Measurements from ENCODE around the gene COL5A1. TPM values are rescaled to one million over a fixed set of nuclear protein-coding genes. Genes with fewer than 3 reads are reported as not detected.

Gene COL5A1
- total RNA-seq, 1 experiment from 2014 or later, result 9.5 TPM

- Histone ChIP-seq H3K4ac (ENCODE audit: low read depth, low read length) (no peak overlapping the region), H3K4me1 (ENCODE audit: insufficient read depth, low read length) (no peaks in the 10 kb centered on the region; the same call in 1 of the 2 replicates), H2AFZ (ENCODE audit: low read length) (no peak overlapping the region), H3K9me3 (ENCODE audit: control insufficient read depth, low read depth, low read length) (no peaks in the 10 kb centered on the region), H4K20me1 (ENCODE audit: control insufficient read depth, insufficient read depth, insufficient read length) (no peaks in the 10 kb centered on the region), H3K23ac (ENCODE audit: insufficient read length, low read depth, low read length) (no peak overlapping the region), H4K8ac (replicated peaks; ENCODE audit: insufficient read length, low read depth, low read length) (no peak overlapping the region), H2BK12ac (ENCODE audit: insufficient read length, low read depth, low read length) (no peak overlapping the region), H3K23me2 (ENCODE audit: insufficient read length, low read depth, low read length, poor library complexity, severe bottlenecking) (peaks cover 7% of the 10 kb centered on the region), H3K27ac (ENCODE audit: insufficient read length, low read depth, low read length) (no peak overlapping the region), H2BK120ac (ENCODE audit: low read depth, low read length, poor library complexity, severe bottlenecking) (no peak overlapping the region), H3K4me2 (ENCODE audit: insufficient read depth, insufficient read length, low read length) (peak overlapping the region; percentile 23), H4K91ac (ENCODE audit: insufficient read length, low read depth, low read length) (no peak overlapping the region), H3K79me1 (ENCODE audit: insufficient read depth, low read depth, low read length, poor library complexity, severe bottlenecking) (no peaks in the 10 kb centered on the region), H2BK15ac (ENCODE audit: low read depth, low read length) (no peak overlapping the region), H2BK5ac (ENCODE audit: insufficient read length, low read length) (no peak overlapping the region), H4K5ac (ENCODE audit: insufficient read length, low read depth, low read length) (no peak overlapping the region), H3K79me2 (ENCODE audit: insufficient read depth, low read length) (no peaks in the 10 kb centered on the region), H3K27me3 (ENCODE audit: insufficient read depth, low read length) (no peaks in the 10 kb centered on the region; the same call in 1 of the 2 replicates), H3K9ac (ENCODE audit: extremely low read depth, insufficient read length, low read length) (no peak overlapping the region), H3T11ph (ENCODE audit: low read length) (no peak overlapping the region), H3K14ac (ENCODE audit: insufficient read depth, low read length) (no peak overlapping the region), H3K18ac (ENCODE audit: insufficient read length, low read depth, low read length) (no peak overlapping the region), H2BK20ac (ENCODE audit: low read depth, low read length, poor library complexity, severe bottlenecking) (no peak overlapping the region), H2AK5ac (ENCODE audit: insufficient read length, low read length) (no peak overlapping the region), H3K56ac (ENCODE audit: insufficient read length, low read depth, low read length) (no peak overlapping the region)
- no peak for TF ChIP-seq CTCF (conservative IDR thresholded peaks at IDR 0.05)
- H3K4me1 Mint-ChIP-seq, result peaks cover 20 to 44% of the 10 kb centered on the region in 2 experiments
- WGBS (ENCODE audit: extremely low coverage, insufficient read length, low lambda C conversion rate), result no CpG with 5 or more reads among the region's 14 CpGs
- H3K27ac Mint-ChIP-seq, result no peak overlapping the region
- DNase-seq, result no peak
- H3K27me3 Mint-ChIP-seq (ENCODE audit: low read depth), result peaks cover 30% of the 10 kb centered on the region
- H3K9me3 Mint-ChIP-seq, result no peaks in the 10 kb centered on the region
- H3K4me3 Mint-ChIP-seq, result peak overlapping the region; percentile 55 to 86
- no peaks in the 10 kb centered on the region; a peak in 1 of 7 replicates for H3K36me3 Mint-ChIP-seq (ENCODE audit: insufficient read depth in 1 of 3, low read depth in 3 of 3)
Measured at GRCh38 chr9:134640506-134641172, 964 bp upstream of the COL5A1 start.
